Astrocyte of the cerebellum (primary cell): Measurements from ENCODE around the gene ASS1.

ENCODE experiments used
- DNase-seq: peaks from one replicate; pipeline ENCODE4 v3.0.0-alpha.2; 2011; ENCODE audit warnings: low read depth
- H3K4me3 ChIP-seq: 2 replicates; pipeline ENCODE4 v1.5.1; 2011; ENCODE audit warnings: mild to moderate bottlenecking, low read depth, low read length, moderate library complexity
- CTCF ChIP-seq: IDR thresholded peaks from 2 replicates; pipeline ENCODE4 v1.5.1; 2012; ENCODE audit warnings: low read length, low read depth, moderate library complexity, mild to moderate bottlenecking; ENCODE audit errors: missing control alignments
- in situ Hi-C: cut with HindIII; loops from 2 replicates; pipeline ENCODE4 v1.10.0; 2017; ENCODE audit warnings: low sequenced_read_pairs

The ASS1 gene

DNA sequence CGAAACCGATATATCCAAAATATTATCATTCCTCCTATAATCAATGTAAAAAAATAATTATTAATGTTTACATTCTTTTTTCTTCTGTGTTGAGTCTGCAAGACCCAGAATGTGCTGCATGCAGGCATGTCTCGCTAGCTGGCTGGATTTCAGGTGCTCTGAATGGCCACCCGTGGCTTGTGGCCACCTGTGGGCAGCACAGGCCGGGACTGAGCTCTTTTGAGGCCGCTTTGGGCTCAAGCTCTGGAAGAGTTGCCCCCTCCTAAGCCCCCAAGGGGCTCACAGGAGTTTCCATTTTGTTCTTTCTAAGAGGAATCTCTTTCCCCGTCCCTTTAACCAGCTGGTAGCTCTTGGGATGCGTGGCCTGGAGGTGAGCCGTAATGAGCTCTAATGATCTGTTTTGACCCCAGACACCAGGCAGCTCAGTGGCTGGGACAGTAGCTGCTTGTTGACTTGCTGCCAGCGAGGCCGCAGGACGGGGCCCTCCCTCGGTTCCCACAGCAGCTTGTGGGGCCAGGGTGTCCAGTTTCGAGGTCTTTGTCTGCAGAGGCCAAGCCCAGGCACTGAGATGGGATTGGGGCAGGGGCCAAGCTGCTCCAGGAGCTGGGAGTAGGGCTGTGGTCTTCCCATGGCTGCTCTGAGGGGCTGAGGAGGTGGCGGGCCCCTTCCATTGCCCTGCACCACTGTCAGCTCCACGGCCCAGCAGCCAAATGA is 20.8 kb downstream of the ASS1 start:
- in situ Hi-C loops = no loop called here
- no peak overlapping the region for H3K4me3 ChIP-seq
- TF ChIP-seq CTCF = no peak
- DNase-seq = no peak

GRCh38 chr9:130466537-130467217 is 21.9 kb downstream of the ASS1 start:
- H3K4me3 ChIP-seq = no peak overlapping the region
- in situ Hi-C loops = no loop called here
- no peak for DNase-seq
- no peak for TF ChIP-seq CTCF

GRCh38 chr9:130467316-130467715 is 22.6 kb downstream of the ASS1 start:
- no peak for DNase-seq
- H3K4me3 ChIP-seq = no peak overlapping the region
- TF ChIP-seq CTCF = no peak
- in situ Hi-C loops = no loop called here

- no peak for DNase-seq
- H3K4me3 ChIP-seq = no peak overlapping the region
- TF ChIP-seq CTCF = no peak
- in situ Hi-C loops = no loop called here
Observed at GRCh38 chr9:130468566-130468965, 23.8 kb downstream of the ASS1 start.

DNA sequence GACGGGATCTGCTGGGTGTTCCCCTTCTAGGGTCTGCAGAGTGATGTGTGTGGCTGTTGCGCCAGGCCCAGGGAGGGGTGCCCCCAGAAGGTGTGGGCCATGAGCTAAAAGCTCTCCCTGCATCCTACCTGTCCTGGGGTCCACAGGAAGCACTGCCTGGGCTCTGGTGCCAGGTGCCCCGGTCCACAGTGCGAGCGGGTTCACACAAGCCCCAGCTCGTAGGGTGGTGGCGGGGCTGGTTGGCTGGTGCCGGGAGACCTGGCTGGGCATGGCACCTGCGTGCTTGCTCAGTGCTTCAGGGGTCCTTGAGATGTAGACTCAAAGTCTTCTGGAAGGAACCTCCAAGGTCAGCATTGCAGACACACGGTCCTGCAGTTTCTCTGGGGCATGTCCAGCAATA is 25.5 kb downstream of the ASS1 start:
- in situ Hi-C loops = no loop called here
- TF ChIP-seq CTCF = no peak
- H3K4me3 ChIP-seq = no peak overlapping the region
- DNase-seq = no peak

DNA sequence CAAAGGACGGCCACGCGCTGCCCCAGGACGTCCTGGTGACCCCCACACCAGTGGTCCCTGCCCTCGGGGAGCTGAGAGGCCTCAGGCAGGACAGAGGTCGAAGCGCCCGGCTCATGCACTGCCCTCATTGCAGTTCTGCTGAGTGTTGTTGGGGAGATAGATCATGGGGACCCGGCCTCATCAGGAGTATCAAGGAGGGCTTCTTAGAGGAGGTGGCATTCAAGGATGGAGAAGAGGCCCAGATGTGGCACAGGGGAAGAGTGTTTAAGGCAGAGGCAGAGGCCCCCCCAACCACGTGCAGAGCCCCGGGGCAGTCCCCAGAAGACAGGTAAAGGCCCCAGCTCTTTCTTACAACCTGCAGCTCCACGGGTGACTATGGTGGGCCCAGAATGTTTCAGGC is 26.2 kb downstream of the ASS1 start:
- H3K4me3 ChIP-seq = no peak overlapping the region
- no peak for DNase-seq
- in situ Hi-C loops = no loop called here
- TF ChIP-seq CTCF = no peak
